GM18520 (cell line): ENCODE measurements around the gene CELF2.
"Not testable (repeated sequence)": the region's sequence is repeated elsewhere in the genome, so short reads cannot be mapped to it uniquely, and the experiment has no call there.

Source experiments
- ATAC-seq: cut with Tn5 transposase; IDR thresholded peaks from one replicate; pipeline ENCODE4 v1.9.1; 2021; ENCODE audit not compliant: unreplicated experiment

The CELF2 gene

GRCh38 chr10:11017570-11018431, at the start of gene CELF2:
CELF2 (plus strand) TSS chr10:11017872; CDS start chr10:11018090, 218 bp downstream.
- ATAC-seq, result peak; percentile 66

- no peak for ATAC-seq
Measured at GRCh38 chr10:10968257-10968588, 49.4 kb upstream of the CELF2 start.

GRCh38 chr10:10973310-10973709, 44.4 kb upstream of the CELF2 start:
- ATAC-seq, result no peak

- ATAC-seq, result no peak
Measured at GRCh38 chr10:10975647-10976046, 42.0 kb upstream of the CELF2 start.

DNA sequence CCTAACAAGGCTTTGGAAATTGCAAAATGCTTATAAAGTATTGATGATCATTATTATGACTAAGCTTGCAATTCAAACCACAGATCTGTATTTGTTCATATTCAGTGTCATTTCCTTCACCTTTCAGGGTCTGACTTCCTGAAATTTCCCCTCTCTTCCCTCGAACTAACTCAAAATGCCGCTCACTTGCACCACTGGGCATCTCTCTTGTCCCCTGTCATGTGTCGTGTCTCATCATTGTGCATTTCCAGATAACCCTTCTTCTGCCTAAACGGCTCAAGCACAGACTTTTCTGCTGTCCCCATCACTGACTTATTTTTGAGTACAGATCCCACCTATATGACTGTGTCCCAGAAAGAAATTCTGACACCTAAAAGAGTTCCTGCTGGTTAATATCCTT, 41.0 kb upstream of the CELF2 start:
- no peak for ATAC-seq

- ATAC-seq, result no peak
Measured at GRCh38 chr10:10977226-10977956, 40.3 kb upstream of the CELF2 start.

GRCh38 chr10:10977978-10978377, 39.7 kb upstream of the CELF2 start:
- no peak for ATAC-seq

GRCh38 chr10:10985361-10985760, 32.3 kb upstream of the CELF2 start:
- no peak for ATAC-seq

- no peak for ATAC-seq
Measured at GRCh38 chr10:10986606-10987005, 31.1 kb upstream of the CELF2 start.

GRCh38 chr10:10987111-10987510, 30.6 kb upstream of the CELF2 start:
- ATAC-seq, result no peak

- ATAC-seq, result no peak
Measured at GRCh38 chr10:10989669-10990068, 28.0 kb upstream of the CELF2 start.

DNA sequence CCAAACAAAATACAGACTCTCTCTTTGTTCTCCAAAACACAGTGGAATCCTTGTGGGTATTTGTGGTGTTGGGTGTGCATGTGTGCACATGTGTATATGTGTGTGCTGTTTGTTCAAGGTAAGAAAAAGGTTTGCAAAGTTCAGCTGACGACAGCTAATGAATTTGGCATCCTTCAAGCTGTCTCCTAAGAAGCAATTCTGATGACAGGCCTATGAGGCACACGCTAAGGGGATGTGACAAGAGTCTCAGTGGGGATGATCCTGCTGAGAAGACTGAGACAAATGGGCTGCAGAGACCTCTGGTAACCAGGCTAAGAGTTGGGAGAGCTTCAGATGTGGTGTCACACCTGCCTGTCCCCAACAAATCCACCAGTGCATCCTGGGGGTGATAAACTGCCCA, 26.5 kb upstream of the CELF2 start:
- ATAC-seq, result no peak

DNA sequence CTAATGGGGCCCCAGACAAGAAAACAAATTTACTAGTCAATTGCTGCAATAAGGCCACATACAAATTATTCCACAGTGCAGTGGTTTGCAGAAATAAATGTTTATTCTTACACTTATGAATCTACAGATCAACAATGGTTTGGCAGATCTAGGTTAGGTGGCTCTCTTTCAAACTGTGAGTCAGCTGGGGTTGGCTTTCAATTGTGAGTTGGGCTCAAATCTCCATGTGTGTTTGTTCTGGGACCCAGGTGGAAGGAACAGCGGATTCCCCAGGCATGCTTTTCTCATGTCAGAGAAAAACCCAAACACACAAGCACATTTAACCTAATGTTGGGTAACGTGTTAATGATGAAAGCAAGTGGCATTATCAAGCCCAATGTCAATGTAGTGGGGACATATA, 25.6 kb upstream of the CELF2 start:
- no peak for ATAC-seq

DNA sequence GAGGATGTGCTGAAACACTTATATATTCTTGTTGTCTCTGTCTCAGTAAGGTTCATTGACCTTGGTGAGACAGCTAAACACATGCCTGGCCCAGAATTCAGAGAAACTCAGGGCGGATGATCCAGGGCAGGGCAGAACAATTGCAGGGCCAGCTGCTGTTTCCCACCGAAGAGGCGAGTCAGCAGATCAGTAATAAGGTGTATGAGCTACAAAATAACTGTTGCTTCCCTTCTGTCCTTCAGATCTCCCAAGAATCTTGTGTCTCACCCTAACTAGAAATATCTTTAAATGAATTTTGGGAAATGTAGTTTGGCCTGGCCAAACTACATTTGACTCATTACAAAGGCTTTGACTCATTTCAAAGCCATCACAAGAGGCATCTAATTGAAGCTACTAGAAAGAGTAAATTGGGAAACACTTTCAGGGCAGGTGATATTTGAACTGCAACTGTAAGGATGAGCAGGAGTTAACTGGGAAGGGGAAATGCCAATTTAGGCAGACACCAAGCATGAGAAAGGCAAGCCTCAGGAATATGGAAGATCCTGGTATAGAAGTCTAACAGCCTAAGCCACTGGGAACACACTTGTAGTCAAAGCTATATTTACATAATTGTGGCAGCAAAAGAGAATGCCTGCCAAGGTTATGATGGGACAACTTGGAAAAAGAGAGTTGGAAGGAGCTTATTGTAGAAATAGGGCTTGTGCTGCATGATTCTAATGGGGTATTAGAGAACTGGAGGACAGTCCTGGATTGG, 24.5 kb upstream of the CELF2 start:
- ATAC-seq, result no peak

GRCh38 chr10:10993785-10994184, 23.9 kb upstream of the CELF2 start:
- ATAC-seq, result no peak

GRCh38 chr10:10994360-10994759, 23.3 kb upstream of the CELF2 start:
- ATAC-seq, result no peak

DNA sequence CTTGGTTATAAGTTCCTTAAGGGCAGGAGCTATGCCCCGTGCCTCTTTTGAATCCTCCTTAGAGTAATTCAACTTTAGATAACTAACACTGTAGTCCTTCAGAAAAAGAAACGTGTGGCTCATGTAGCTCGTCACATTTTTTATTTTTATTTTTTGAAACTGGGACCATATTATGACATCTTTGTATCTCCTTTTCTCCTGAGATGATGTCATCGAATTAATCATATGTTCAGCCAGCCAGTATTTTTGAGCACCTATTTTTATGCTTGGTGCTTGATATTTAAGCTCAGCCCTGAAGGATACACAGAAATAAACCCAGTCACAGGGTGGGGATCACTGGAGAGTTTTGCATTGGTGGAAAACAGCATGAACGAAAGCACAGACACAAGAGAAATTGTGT, 22.6 kb upstream of the CELF2 start:
- ATAC-seq, result no peak

DNA sequence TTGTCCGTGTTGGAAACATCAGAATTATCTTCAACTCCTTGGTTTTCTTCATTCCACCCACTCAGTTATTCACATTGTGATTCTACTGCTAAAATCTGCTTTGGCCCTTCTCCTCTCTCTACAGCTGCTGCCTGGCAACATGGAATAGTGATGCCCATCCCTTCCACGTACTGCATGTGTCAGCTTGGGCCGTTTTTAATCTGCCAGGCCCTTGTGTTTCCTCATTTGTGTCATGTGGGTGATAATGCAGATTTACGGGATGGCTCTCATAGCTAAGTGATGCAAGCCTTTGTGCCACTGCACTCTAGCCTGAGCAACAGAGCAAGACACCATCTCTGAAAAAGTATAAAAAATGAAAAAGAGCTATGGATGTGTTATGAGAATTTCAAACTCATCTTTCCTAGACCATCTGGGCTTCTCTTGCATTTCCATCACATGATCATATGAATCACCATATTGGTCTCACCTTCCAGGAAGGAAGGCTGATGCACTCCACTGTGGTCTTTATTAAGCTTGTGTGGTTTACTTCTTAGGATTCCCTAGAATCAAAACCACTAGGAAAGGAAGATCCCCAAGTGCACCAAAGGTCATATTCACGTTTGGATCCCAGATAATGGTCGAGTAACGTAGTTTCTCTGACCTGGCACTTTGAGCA, 20.6 kb upstream of the CELF2 start:
- no peak for ATAC-seq

DNA sequence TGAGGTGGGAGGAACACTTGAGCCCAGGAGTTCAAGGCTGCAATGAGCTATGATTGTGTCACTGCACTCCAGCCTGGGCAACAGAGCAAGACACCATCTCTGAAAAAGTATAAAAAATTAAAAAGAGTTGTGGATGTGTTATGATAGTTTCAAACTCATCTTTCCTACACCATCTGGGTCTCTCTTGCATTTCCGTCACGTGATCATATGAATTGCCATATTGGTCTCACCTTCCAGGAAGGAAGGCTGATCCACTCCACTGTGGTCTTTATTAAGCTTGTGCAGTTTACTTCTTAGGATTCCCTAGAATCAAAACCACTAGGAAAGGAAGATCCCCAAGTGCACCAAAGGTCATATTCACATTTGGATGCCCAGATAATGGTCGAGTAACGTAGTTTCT, 18.2 kb upstream of the CELF2 start:
- ATAC-seq, result not testable (repeated sequence)

GRCh38 chr10:11002485-11002884, 15.2 kb upstream of the CELF2 start:
- ATAC-seq, result no peak

- ATAC-seq, result no peak
Measured at GRCh38 chr10:11002916-11003315, 14.8 kb upstream of the CELF2 start.
